Measurements from ENCODE around the gene MCUB. TPM values are rescaled to one million over a fixed set of nuclear protein-coding genes. Genes with fewer than 3 reads are reported as not detected.

MCUB gene
- total RNA-seq, 1 experiment from 2014 or later = 14.8 TPM

GRCh38 chr4:109733728-109734127, 173.7 kb downstream of the MCUB start:
- Histone ChIP-seq H3K23me2 (ENCODE audit: insufficient read length, low read depth, low read length, poor library complexity, severe bottlenecking) (peaks cover 4% of the 10 kb centered on the region), H3K9ac (ENCODE audit: extremely low read depth, insufficient read length, low read length) (no peak overlapping the region), H2BK5ac (ENCODE audit: insufficient read length, low read length) (no peak overlapping the region), H3K23ac (ENCODE audit: insufficient read length, low read depth, low read length) (no peak overlapping the region), H3K79me1 (ENCODE audit: insufficient read depth, low read depth, low read length, poor library complexity, severe bottlenecking) (no peaks in the 10 kb centered on the region), H3K27me3 (ENCODE audit: insufficient read depth, low read length) (no peaks in the 10 kb centered on the region), H3K14ac (ENCODE audit: insufficient read depth, low read length) (no peak overlapping the region), H2BK120ac (ENCODE audit: low read depth, low read length, poor library complexity, severe bottlenecking) (no peak overlapping the region), H3K4me1 (ENCODE audit: insufficient read depth, low read length) (no peaks in the 10 kb centered on the region), H3T11ph (ENCODE audit: low read length) (no peak overlapping the region), H3K18ac (ENCODE audit: insufficient read length, low read depth, low read length) (no peak overlapping the region), H3K27ac (ENCODE audit: insufficient read length, low read depth, low read length) (no peak overlapping the region), H4K91ac (ENCODE audit: insufficient read length, low read depth, low read length) (no peak overlapping the region), H2BK12ac (ENCODE audit: insufficient read length, low read depth, low read length) (no peak overlapping the region), H3K79me2 (ENCODE audit: insufficient read depth, low read length) (no peaks in the 10 kb centered on the region), H4K8ac (replicated peaks; ENCODE audit: insufficient read length, low read depth, low read length) (no peak overlapping the region), H3K4ac (ENCODE audit: low read depth, low read length) (no peak overlapping the region), H2AFZ (ENCODE audit: low read length) (no peak overlapping the region), H2AK5ac (ENCODE audit: insufficient read length, low read length) (no peak overlapping the region), H3K4me2 (ENCODE audit: insufficient read depth, insufficient read length, low read length) (no peak overlapping the region), H3K56ac (ENCODE audit: insufficient read length, low read depth, low read length) (no peak overlapping the region), H2BK15ac (ENCODE audit: low read depth, low read length) (no peak overlapping the region), H2BK20ac (ENCODE audit: low read depth, low read length, poor library complexity, severe bottlenecking) (no peak overlapping the region), H4K20me1 (ENCODE audit: control insufficient read depth, insufficient read depth, insufficient read length) (no peaks in the 10 kb centered on the region), H4K5ac (ENCODE audit: insufficient read length, low read depth, low read length) (no peak overlapping the region), H3K9me3 (ENCODE audit: control insufficient read depth, low read depth, low read length) (no peaks in the 10 kb centered on the region)
- DNase-seq = no peak
- TF ChIP-seq CTCF (conservative IDR thresholded peaks at IDR 0.05) = no peak
- Mint-ChIP-seq H3K4me3 (no peak overlapping the region), H3K36me3 (ENCODE audit: insufficient read depth in 1 of 3, low read depth in 3 of 3) (no peaks in the 10 kb centered on the region), H3K4me1 (peaks cover 5 to 11% of the 10 kb centered on the region in 2 experiments), H3K27ac (no peak overlapping the region), H3K9me3 (no peaks in the 10 kb centered on the region; a peak in 1 of 5 replicates), H3K27me3 (ENCODE audit: low read depth) (no peaks in the 10 kb centered on the region)
- WGBS (ENCODE audit: extremely low coverage, insufficient read length, low lambda C conversion rate) = no CpG with 5 or more reads among the region's 5 CpGs

Measured in H9 (cell line).